Adipocyte (in vitro differentiated cells): Measurements from ENCODE around the gene ARV1.

Experiments
- DNase-seq: peaks from one replicate; pipeline ENCODE4 v3.0.0-alpha.2; 2015; ENCODE audit warnings: low read depth
- H3K27me3 ChIP-seq: replicated peaks from 2 replicates; pipeline ENCODE4 v1.7.0; 2013; ENCODE audit warnings: mild to moderate bottlenecking, low read length, moderate library complexity; ENCODE audit not compliant: control insufficient read depth, insufficient read depth
- H3K36me3 ChIP-seq: 2 replicates; pipeline ENCODE4 v1.7.0; 2013; ENCODE audit warnings: low read length, mild to moderate bottlenecking, moderate library complexity; ENCODE audit not compliant: control insufficient read depth, insufficient read depth, severe bottlenecking
- H3K4me1 ChIP-seq: 2 replicates; pipeline ENCODE4 v1.7.0; 2013; ENCODE audit warnings: mild to moderate bottlenecking, low read length, moderate library complexity; ENCODE audit not compliant: control insufficient read depth, insufficient read depth
- H3K4me3 ChIP-seq: 2 replicates; pipeline ENCODE4 v1.7.0; 2013; ENCODE audit warnings: mild to moderate bottlenecking, low read length, moderate library complexity
- H3K9ac ChIP-seq: 2 replicates; pipeline ENCODE4 v1.7.0; 2013; ENCODE audit warnings: mild to moderate bottlenecking, low read length, moderate library complexity
- H3K9me3 ChIP-seq: 2 replicates; pipeline ENCODE4 v1.7.0; 2013; ENCODE audit warnings: mild to moderate bottlenecking, low read length, moderate library complexity; ENCODE audit not compliant: control insufficient read depth

Gene ARV1

DNA sequence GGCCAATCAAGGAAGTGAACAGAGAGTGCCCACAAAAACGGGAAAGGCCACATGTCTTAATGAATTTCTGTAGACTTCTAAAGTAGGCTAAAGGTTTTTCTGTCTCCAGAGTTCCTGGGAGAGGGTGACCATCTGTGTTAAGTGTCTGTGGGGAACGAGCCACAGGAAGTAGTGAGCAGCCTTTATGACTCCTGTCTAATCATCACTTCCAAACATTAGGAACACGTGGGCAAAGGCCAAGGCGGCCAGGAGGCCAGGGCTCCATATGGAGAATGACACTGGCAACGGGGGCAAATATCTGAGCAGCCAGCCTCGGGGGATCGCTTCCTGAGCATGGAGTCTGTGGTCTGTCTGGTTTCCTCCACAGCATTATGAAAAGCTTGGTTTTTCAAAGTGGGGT is 54.1 kb downstream of the ARV1 start:
- Histone ChIP-seq H3K9me3 (no peaks in the 10 kb centered on the region), H3K9ac (no peak overlapping the region), H3K4me3 (no peak overlapping the region), H3K27me3 (no peaks in the 10 kb centered on the region), H3K4me1 (peaks cover 35% of the 10 kb centered on the region), H3K36me3 (peaks cover 5% of the 10 kb centered on the region)
- DNase-seq = no peak

DNA sequence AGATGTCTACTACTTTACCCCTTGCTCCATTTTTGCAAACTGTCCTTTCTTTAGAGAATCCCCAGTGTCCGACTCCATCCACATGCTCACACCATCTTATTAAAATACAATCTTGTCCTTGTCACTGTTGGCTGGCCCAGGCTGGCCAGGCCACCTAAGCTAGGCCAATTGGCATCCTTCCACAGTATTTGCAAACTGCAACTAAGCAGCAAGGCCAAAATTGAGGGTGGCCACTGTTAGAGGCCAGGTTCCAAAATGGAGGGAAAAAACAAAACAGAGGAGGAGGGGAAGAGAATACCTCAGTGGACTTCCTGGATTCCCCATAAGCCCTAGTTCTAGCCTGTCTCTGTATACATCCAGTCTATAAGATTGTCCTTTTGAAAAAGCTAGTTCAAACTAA is 56.9 kb downstream of the ARV1 start:
- no peak overlapping the region for H3K4me3 ChIP-seq
- no peaks in the 10 kb centered on the region for H3K27me3 ChIP-seq
- no peak for DNase-seq

DNA sequence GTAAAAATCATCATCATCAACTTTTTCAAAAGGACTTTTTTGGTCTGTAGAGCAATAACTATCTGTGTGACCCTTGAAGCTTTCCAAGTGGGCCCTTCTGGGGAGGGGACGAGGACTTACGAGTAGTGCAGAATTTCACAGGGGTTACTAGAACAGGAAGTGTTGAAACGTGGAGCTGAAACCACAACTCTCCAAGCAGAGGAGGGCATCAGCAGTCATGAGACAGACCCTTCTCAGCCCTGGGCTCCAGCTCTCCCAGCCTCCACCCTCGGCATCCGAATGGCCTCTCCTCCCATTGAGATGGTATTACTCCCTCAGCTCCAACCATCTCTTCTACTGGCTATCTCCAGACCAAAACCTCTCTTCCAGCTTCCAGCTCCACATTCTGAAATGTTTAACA is 57.5 kb downstream of the ARV1 start:
- no peak for DNase-seq
- H3K36me3 ChIP-seq = no peaks in the 10 kb centered on the region
- H3K9ac ChIP-seq = no peak overlapping the region
- no peaks in the 10 kb centered on the region for H3K9me3 ChIP-seq
- H3K4me3 ChIP-seq = peak overlapping the region; percentile 3
- peaks cover 44% of the 10 kb centered on the region for H3K4me1 ChIP-seq
- H3K27me3 ChIP-seq = no peaks in the 10 kb centered on the region

More for the DNA sequence above, 56.9 kb downstream of the ARV1 start:
- Histone ChIP-seq H3K36me3 (no peaks in the 10 kb centered on the region), H3K9me3 (no peaks in the 10 kb centered on the region), H3K9ac (no peak overlapping the region), H3K4me1 (peaks cover 44% of the 10 kb centered on the region)

DNA sequence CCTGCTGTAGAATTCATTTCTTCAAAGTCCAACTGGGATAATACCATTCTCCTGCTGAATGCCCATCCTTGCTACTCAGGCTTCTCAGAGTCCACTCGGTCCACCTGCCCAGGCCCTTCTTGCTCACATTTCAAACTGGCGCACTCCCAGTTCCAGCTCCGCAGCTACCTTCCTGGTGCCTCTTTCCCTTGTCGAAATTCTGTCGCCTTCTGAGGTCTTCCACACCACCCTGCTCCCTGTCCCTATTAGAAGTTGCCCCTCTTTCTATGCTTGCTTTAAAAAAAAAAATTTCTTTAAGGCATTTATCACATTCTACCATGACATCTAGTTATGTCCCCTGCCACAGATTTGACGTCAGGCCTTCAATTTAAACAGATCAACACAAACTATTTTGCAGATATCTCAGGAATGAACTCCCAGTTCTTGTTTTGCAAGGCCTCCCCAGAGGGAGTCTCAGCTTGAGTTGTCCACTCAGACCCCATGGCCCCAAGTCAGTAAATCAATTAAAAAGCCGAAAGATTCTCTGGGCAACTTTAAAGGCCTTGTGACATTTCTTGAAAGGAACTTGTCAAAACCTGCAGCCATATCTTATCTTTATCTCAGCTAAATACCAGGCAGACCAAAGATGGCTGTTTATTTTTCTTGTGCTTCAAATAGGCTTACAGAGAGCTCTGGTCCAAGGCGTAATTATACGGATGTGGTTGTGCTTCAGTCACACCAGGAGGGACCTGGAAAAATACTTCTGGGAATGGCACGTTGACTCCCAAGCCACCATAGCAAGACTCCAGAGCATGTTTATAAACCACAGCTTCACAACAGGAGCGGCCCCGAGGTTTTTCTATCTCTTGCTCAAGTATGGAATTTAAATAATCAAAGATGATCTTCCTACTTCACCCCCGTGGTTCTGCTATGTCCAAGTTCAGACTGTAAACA is 59.0 kb downstream of the ARV1 start:
- no peaks in the 10 kb centered on the region for H3K9me3 ChIP-seq
- H3K4me3 ChIP-seq = peak overlapping the region; percentile 87
- peak overlapping the region; percentile 92 for H3K9ac ChIP-seq
- H3K27me3 ChIP-seq = no peaks in the 10 kb centered on the region
- peaks cover 41% of the 10 kb centered on the region for H3K4me1 ChIP-seq
- no peak for DNase-seq
- H3K36me3 ChIP-seq = no peaks in the 10 kb centered on the region

DNA sequence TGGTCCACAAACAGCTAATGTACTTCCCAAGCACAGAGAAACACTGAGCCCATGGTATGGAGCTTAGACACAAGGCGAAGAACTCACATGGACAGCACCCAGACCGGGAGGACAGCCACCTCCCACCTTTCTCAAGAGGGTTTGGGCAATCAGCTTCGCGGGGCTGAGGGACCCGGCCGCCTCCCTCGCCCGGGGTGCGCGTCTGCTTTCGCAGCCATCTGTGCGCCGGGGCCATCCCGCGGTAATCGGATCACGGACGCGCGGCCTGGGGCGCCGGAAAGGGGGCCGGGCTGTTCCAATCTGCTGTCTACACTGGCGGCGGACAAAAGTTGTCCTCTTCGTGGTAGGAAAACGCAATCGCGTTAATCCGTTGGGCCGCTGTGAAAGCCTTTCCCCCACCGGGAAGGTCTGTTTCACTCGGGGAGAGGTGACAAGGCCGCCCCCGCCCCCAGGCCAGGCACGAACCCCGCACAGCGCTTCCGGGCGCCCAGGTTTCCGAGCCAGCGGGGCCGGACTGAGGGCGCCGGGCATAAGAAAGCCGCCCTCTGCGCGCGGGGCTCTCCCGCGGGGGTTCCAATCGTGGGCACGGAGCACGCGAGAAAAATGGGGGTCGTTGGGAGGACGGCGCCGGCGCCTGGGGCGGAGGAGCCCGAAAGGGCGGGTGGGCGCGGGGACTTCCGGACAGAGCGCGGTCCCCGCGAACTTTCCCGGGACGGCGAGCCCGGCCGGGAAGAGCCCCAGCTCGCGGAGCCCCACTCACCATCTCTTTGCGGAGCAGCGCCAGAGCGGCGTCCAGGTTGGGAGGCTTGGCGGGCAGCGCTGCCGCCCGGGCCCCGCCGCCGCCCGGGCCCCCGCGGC is 60.5 kb downstream of the ARV1 start:
- Histone ChIP-seq H3K27me3 (no peaks in the 10 kb centered on the region), H3K9me3 (peaks cover 11% of the 10 kb centered on the region), H3K4me3 (peak overlapping the region; percentile 87), H3K36me3 (no peaks in the 10 kb centered on the region), H3K9ac (peak overlapping the region; percentile 92), H3K4me1 (peaks cover 36% of the 10 kb centered on the region)
- DNase-seq = peak; percentile 78

DNA sequence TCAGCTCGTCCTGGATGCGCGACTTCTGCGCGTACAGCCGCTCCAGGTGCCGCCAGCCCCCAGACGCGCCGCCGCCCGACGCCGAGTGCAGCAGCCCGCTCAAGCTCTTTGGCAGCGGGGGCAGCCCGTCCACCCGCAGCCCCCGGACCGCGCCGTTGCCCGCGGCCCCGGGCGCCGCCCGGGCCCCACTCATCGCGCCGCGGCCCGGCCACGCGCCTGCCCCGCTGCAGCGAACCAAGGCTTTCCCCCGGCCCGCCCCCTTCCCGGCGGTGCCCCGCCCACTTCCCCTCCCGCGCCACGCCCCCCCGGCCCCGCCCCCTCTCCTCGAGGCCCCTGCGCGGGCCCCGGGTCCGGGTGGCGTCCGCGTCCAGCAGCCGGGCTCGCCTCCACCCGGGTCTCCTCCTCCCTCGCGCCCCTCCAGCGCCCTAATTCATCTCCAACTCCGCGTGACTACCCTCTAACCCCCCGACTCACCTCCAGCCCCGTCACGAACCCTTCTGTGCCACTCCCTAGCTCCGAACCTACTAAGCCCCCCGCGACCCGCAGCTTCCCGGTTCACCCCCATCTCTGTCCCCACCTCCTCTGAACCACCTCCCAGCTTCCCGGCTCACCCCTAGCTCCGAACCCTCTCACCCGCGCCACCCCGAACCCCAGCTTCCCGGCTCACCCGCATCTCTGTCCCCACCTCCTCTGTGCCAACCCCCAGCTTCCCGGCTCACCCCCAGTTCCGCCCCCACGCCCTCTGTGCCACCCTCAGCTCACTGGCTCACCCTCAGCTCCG is 61.3 kb downstream of the ARV1 start, which contains the start of gene FAM89A:
TSS of gene FAM89A (minus strand) at position 236 of the 781 bp plus-strand sequence. CDS start at position 193, 43 bp downstream.
- no peaks in the 10 kb centered on the region for H3K36me3 ChIP-seq
- H3K9ac ChIP-seq = peak within 1 kb of the TSS; percentile 92
- H3K4me3 ChIP-seq = peak within 1 kb of the TSS; percentile 87
- H3K4me1 ChIP-seq = peaks cover 35% of the 10 kb centered on the region
- H3K9me3 ChIP-seq = peaks cover 19% of the 10 kb centered on the region
- peaks cover 3% of the 10 kb centered on the region for H3K27me3 ChIP-seq
- DNase-seq = peak; percentile 82

DNA sequence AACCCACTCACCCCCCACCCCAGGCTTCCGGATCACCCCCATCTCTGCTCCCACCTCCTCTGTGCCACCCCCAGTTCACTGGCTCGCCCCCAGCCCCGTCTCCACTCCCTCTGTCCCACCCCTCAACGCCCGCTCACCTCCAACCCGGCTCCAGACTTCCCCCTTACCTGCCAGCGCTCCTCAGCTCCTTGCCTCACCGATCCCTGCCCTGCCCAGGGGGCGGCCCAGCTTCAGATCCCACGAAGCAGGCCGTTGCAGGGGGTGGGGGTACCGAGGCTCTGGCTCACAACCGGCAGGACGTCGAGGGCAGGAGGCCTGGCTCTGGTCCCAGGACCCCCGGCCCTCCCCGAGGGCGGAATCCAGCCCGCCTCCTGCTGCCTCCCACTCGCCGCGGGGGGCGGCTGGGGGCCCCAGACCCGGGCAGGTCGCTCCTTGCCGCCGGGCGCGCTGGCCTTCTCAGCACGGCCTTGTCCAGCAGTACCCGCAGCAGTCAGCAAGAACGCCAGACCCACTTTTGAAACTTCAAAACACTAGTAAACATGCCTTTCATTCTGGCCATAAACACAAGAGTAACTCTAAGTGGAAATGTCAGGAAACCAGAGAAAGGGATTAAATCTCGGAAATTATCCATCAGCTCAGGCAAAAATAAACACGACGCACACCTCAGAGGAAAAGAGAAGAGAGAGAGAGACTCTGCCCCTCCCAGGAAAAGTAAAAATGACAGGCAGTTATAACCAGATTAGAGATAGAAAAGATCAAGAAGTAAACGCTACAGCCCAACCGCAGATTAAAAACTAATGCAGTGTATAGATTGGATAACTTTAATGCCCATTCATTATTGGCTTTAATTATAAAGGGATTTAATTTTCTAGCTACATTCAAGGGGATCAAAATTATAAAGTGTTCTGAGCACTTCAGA is 62.2 kb downstream of the ARV1 start:
- Histone ChIP-seq H3K27me3 (peaks cover 3% of the 10 kb centered on the region), H3K4me3 (peak overlapping the region; percentile 78), H3K9me3 (peaks cover 22% of the 10 kb centered on the region), H3K36me3 (no peaks in the 10 kb centered on the region), H3K9ac (peak overlapping the region; percentile 74), H3K4me1 (peaks cover 28% of the 10 kb centered on the region)
- no peak for DNase-seq

DNA sequence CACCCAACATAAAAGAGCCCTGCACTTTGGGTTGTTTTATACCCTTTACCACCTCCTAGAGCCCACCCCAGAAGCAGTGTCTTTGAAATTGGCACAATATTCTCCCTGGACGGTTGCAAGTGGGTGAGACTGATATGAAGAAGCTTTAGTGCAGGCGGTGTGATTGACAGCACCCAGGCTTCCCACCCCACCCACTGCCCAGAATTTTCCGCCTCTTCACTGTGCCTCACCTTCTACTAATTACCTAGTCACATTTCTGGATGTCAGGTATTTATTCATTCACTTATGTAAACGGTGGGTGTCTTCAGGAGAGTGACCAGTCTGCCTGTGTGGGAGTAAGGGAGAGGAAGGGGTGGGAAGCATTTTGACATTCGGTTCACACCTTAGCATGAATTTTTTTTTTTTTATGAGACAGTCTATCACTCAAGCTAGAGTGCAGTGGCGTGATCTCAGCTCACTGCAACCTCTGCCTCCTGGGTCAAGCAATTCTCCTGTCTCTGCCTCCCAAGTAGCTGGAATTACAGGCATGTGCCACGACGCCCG is 62.9 kb downstream of the ARV1 start:
- Histone ChIP-seq H3K9me3 (peaks cover 22% of the 10 kb centered on the region), H3K9ac (no peak overlapping the region), H3K27me3 (peaks cover 6% of the 10 kb centered on the region), H3K36me3 (no peaks in the 10 kb centered on the region), H3K4me3 (no peak overlapping the region), H3K4me1 (peaks cover 20% of the 10 kb centered on the region)
- DNase-seq = no peak

DNA sequence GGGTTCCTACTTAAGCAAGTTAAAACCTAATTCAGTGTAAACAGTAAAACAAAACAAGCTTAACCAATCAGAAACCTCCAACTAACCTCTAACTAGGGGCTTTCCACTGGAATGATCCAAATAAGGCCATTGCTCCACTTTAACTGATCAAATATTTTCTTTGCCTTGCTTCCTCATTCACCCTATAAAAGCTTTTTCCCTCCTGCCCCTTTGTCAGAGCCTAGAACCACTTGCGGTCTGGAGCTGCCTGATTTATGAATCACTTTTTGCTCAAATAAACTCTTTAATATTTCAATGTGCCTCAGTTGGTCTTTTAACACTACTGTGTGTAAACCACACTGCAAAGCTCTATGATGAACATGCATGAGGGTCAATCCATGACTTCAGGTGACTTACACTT is 65.7 kb downstream of the ARV1 start:
- DNase-seq = no peak
- H3K9ac ChIP-seq = no peak overlapping the region
- no peaks in the 10 kb centered on the region for H3K4me1 ChIP-seq
- peaks cover 22% of the 10 kb centered on the region for H3K9me3 ChIP-seq
- no peaks in the 10 kb centered on the region for H3K36me3 ChIP-seq
- H3K27me3 ChIP-seq = peaks cover 16% of the 10 kb centered on the region
- no peak overlapping the region for H3K4me3 ChIP-seq

DNA sequence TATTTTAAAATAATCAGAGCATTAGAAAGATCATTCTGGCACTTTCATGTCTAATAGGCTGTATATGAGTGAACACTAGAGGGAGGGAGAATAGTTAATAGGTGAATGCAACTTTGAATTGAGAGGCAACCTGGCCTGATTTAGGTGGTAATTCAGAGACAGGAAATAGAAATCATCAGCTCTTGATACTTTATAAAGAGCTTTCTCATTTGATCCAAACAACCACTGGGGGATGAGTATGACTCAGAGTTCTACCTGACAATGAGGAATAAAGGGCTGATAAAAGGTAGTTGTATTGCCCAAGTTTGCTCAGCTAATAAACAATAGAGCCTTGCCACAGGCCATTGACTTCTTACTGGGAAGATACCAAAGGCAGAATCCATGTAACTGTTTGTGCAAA is 66.4 kb downstream of the ARV1 start:
- H3K9ac ChIP-seq = no peak overlapping the region
- peaks cover 22% of the 10 kb centered on the region for H3K9me3 ChIP-seq
- peaks cover 16% of the 10 kb centered on the region for H3K27me3 ChIP-seq
- no peaks in the 10 kb centered on the region for H3K36me3 ChIP-seq
- no peak overlapping the region for H3K4me3 ChIP-seq
- no peak for DNase-seq
- no peaks in the 10 kb centered on the region for H3K4me1 ChIP-seq
